GM23338 (cell line): ENCODE data around the gene CELF2. TPM values are rescaled to one million over a fixed set of nuclear protein-coding genes. Genes with fewer than 3 reads are reported as not detected.

Experiments used
- ATAC-seq: fragments of 200-7000 bp; cut with Tn5 transposase; 3 replicates; pipeline ENCODE4 v1.9.1; 2020
- DNase-seq: peaks from one replicate; pipeline ENCODE4 v3.0.0-alpha.2; 2015; ENCODE audit warnings: low spot score
- H2AFZ ChIP-seq: fragments of 200-600 bp; sonication (generic); 2 replicates; pipeline ENCODE4 v1.8.0; 2016; ENCODE audit warnings: antibody characterized with exemption, mild to moderate bottlenecking, moderate library complexity
- H3F3A ChIP-seq: fragments of 200-600 bp; sonication (generic); replicated peaks from 2 replicates; pipeline ENCODE4 v1.8.0; 2017; ENCODE audit warnings: antibody characterized with exemption, mixed run types, low read depth
- H3K27ac ChIP-seq: fragments of 200-600 bp; sonication (generic); 2 replicates; pipeline ENCODE4 v1.6.1; 2016; ENCODE audit warnings: low read depth
- H3K27me3 ChIP-seq: fragments of 200-600 bp; sonication (generic); 2 replicates; pipeline ENCODE4 v1.8.0; 2016; ENCODE audit warnings: mild to moderate bottlenecking, mixed run types, moderate library complexity; ENCODE audit not compliant: insufficient read depth
- H3K36me3 ChIP-seq: fragments of 200-600 bp; sonication (generic); 2 replicates; pipeline ENCODE4 v1.8.0; 2016; ENCODE audit warnings: mild to moderate bottlenecking; ENCODE audit not compliant: insufficient read depth
- H3K4me1 ChIP-seq: fragments of 200-600 bp; sonication (generic); 2 replicates; pipeline ENCODE4 v1.8.0; 2016; ENCODE audit warnings: mild to moderate bottlenecking, moderate library complexity; ENCODE audit not compliant: insufficient read depth
- H3K4me2 ChIP-seq: fragments of 200-600 bp; sonication (generic); 2 replicates; pipeline ENCODE4 v1.7.1; 2017; ENCODE audit warnings: mixed run types
- H3K4me3 ChIP-seq: fragments of 200-600 bp; sonication (generic); 2 replicates; pipeline ENCODE4 v1.6.1; 2016; ENCODE audit warnings: mixed run types
- H3K79me2 ChIP-seq: fragments of 200-600 bp; sonication (generic); replicated peaks from 2 replicates; pipeline ENCODE4 v1.8.0; 2017; ENCODE audit warnings: mild to moderate bottlenecking; ENCODE audit not compliant: insufficient read depth
- H3K9me2 ChIP-seq: fragments of 200-600 bp; sonication (generic); 2 replicates; pipeline ENCODE4 v1.8.0; 2017; ENCODE audit not compliant: insufficient read depth
- H4K20me1 ChIP-seq: fragments of 200-600 bp; sonication (generic); replicated peaks from 2 replicates; pipeline ENCODE4 v1.8.0; 2017; ENCODE audit warnings: mild to moderate bottlenecking; ENCODE audit not compliant: insufficient read depth
- H3K27ac Mint-ChIP-seq: 2 replicates; pipeline ENCODE4 v1.8.0; 2020; ENCODE audit warnings: inconsistent platforms, mild to moderate bottlenecking, moderate library complexity, mixed read lengths
- H3K27me3 Mint-ChIP-seq: 3 replicates; pipeline ENCODE4 v1.8.0; 2022; ENCODE audit warnings: low read depth, mild to moderate bottlenecking, moderate library complexity, mixed read lengths, inconsistent platforms; ENCODE audit not compliant: insufficient read depth, poor library complexity
- H3K36me3 Mint-ChIP-seq: 3 replicates; pipeline ENCODE4 v1.8.0; 2021; ENCODE audit warnings: low read depth, mild to moderate bottlenecking, inconsistent platforms, moderate library complexity, mixed read lengths
- H3K4me1 Mint-ChIP-seq: 3 replicates; pipeline ENCODE4 v1.8.0; 2020; ENCODE audit warnings: mild to moderate bottlenecking, inconsistent platforms, mixed read lengths
- H3K4me3 Mint-ChIP-seq: 3 replicates; pipeline ENCODE4 v1.8.0; 2021; ENCODE audit warnings: moderate library complexity, mild to moderate bottlenecking, inconsistent platforms, mixed read lengths
- H3K9me3 Mint-ChIP-seq: 3 replicates; pipeline ENCODE4 v1.8.0; 2020; ENCODE audit warnings: moderate library complexity, mild to moderate bottlenecking, inconsistent platforms, mixed read lengths
- CREB1 ChIP-seq: fragments of 250-450 bp; sonication (Bioruptor Pico); IDR thresholded peaks from 2 replicates; pipeline ENCODE4 v1.5.0; 2020; ENCODE audit warnings: low read depth, mild to moderate bottlenecking, moderate library complexity
- ETS1 ChIP-seq: IDR thresholded peaks from 2 replicates; pipeline ENCODE4 v1.6.1; 2016; ENCODE audit warnings: antibody characterized with exemption
- EZH2 ChIP-seq: fragments of 200-600 bp; sonication (generic); IDR thresholded peaks from one replicate; pipeline ENCODE4 v1.8.0; 2017; ENCODE audit warnings: antibody characterized with exemption, mild to moderate bottlenecking, low read depth; ENCODE audit not compliant: unreplicated experiment
- EZH2phosphoT487 ChIP-seq: fragments of 200-600 bp; sonication (generic); IDR thresholded peaks from one replicate; pipeline ENCODE4 v1.8.1; 2018; ENCODE audit warnings: antibody characterized with exemption; ENCODE audit not compliant: unreplicated experiment
- JUNB ChIP-seq: IDR thresholded peaks from one replicate; pipeline ENCODE4 v1.6.1; 2016; ENCODE audit warnings: antibody characterized with exemption; ENCODE audit not compliant: unreplicated experiment
- NANOG ChIP-seq: IDR thresholded peaks from 2 replicates; pipeline ENCODE4 v1.6.1; 2016; ENCODE audit warnings: antibody characterized with exemption, borderline replicate concordance
- POLR2AphosphoS5 ChIP-seq: IDR thresholded peaks from 2 replicates; pipeline ENCODE4 v1.6.1; 2016; ENCODE audit warnings: antibody characterized with exemption, low read depth
- REST ChIP-seq: IDR thresholded peaks from one replicate; pipeline ENCODE4 v1.6.1; 2018; ENCODE audit warnings: antibody characterized with exemption; ENCODE audit not compliant: unreplicated experiment
- STAT1 ChIP-seq: IDR thresholded peaks from one replicate; pipeline ENCODE4 v1.6.1; 2016; ENCODE audit warnings: antibody characterized with exemption; ENCODE audit not compliant: unreplicated experiment
- ZNF114 ChIP-seq: fragments of 250-450 bp; sonication (Bioruptor Pico); IDR thresholded peaks from 2 replicates; pipeline ENCODE4 v1.5.0; 2020; ENCODE audit warnings: mild to moderate bottlenecking, moderate library complexity
- ZNF331 ChIP-seq: fragments of 250-450 bp; sonication (Bioruptor Pico); IDR thresholded peaks from 2 replicates; pipeline ENCODE4 v1.5.0; 2020; ENCODE audit warnings: low read depth, mild to moderate bottlenecking, moderate library complexity
- ZNF462 ChIP-seq: fragments of 250-450 bp; sonication (Bioruptor Pico); IDR thresholded peaks from 2 replicates; pipeline ENCODE4 v1.5.0; 2020; ENCODE audit warnings: mild to moderate bottlenecking, moderate library complexity
- polyA plus RNA-seq: library from polyadenylated mRNA; unstranded; fragments of >200 nt; fragmentation: Nextera tagmentation; extraction: Ambion mirVana; gene quantifications from 2 replicates; pipeline ENCODE4 v1.2.1, GENCODE V29; 2016
- total RNA-seq: library from RNA; depleted of rRNA; stranded (reverse); fragments of >200 nt; shearing (Covaris generic); gene quantifications from 2 replicates; pipeline ENCODE4 v1.2.3, GENCODE V29; 2014
- TF ChIP-seq, protein P1 (sequence below), 2 experiments: fragments of 200-600 bp in 1 of 2; sonication (generic) in 1 of 2; conservative IDR thresholded peaks; 2 replicates each; pipeline versions ENCODE4 v1.5.1 to v1.6.1; 2016 to 2017; ENCODE audit warnings: antibody characterized with exemption in 2 of 2, low read depth in 2 of 2, mild to moderate bottlenecking in 2 of 2, moderate library complexity in 1 of 2

Gene CELF2
- total and polyA plus RNA-seq, 2 experiments from 2014 or later, result 18.1 to 22.5 TPM

- ATAC-seq (no peak), DNase-seq (no peak)
- no peak for TF ChIP-seq ETS1
- TF ChIP-seq EZH2phosphoT487, result no peak
- no peak for TF ChIP-seq REST
- no peak for TF ChIP-seq NANOG
- no peak for TF ChIP-seq CREB1
- no peak for TF ChIP-seq STAT1
- no peak for TF ChIP-seq ZNF114 (CRISPR knock-in tag)
- no peak for TF ChIP-seq ZNF462 (CRISPR knock-in tag)
- TF ChIP-seq, protein P1, sequence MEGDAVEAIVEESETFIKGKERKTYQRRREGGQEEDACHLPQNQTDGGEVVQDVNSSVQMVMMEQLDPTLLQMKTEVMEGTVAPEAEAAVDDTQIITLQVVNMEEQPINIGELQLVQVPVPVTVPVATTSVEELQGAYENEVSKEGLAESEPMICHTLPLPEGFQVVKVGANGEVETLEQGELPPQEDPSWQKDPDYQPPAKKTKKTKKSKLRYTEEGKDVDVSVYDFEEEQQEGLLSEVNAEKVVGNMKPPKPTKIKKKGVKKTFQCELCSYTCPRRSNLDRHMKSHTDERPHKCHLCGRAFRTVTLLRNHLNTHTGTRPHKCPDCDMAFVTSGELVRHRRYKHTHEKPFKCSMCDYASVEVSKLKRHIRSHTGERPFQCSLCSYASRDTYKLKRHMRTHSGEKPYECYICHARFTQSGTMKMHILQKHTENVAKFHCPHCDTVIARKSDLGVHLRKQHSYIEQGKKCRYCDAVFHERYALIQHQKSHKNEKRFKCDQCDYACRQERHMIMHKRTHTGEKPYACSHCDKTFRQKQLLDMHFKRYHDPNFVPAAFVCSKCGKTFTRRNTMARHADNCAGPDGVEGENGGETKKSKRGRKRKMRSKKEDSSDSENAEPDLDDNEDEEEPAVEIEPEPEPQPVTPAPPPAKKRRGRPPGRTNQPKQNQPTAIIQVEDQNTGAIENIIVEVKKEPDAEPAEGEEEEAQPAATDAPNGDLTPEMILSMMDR (conservative IDR thresholded peaks at IDR 0.05; ENCODE audit: low read depth in 2 of 2), result no peak
- no peak for TF ChIP-seq ZNF331
- TF ChIP-seq JUNB, result no peak
- no peak for TF ChIP-seq POLR2AphosphoS5
- TF ChIP-seq EZH2, result no peak
- Histone ChIP-seq H4K20me1 (no peaks in the 10 kb centered on the region), H3K36me3 (no peaks in the 10 kb centered on the region), H3K4me3 (no peak overlapping the region), H3K9me2 (0 out of 2 replicates have a peak, but pooled peaks cover 2% of the 10 kb centered on the region), H3K79me2 (no peaks in the 10 kb centered on the region), H2AFZ (no peak overlapping the region), H3F3A (no peaks in the 10 kb centered on the region), H3K4me1 (peaks cover 4% of the 10 kb centered on the region; the same call in 1 of the 2 replicates), H3K27ac (no peak overlapping the region), H3K27me3 (no peaks in the 10 kb centered on the region), H3K4me2 (no peak overlapping the region)
- Mint-ChIP-seq H3K4me3 (no peak overlapping the region), H3K27me3 (peaks cover 3% of the 10 kb centered on the region), H3K27ac (no peak overlapping the region), H3K9me3 (peaks cover 5% of the 10 kb centered on the region; the same call in 2 of the 3 replicates), H3K4me1 (peaks cover 7% of the 10 kb centered on the region), H3K36me3 (no peaks in the 10 kb centered on the region; the same call in 1 of the 3 replicates)
Observed at GRCh38 chr10:11378835-11379234, 361.2 kb downstream of the CELF2 start.
